ENCODE results near the gene SLC25A36.
"Not testable (repeated sequence)": the region's sequence is repeated elsewhere in the genome, so short reads cannot be mapped to it uniquely, and the experiment has no call there.

SLC25A36 gene

GRCh38 chr3:141000027-141000663 is 58.5 kb downstream of the SLC25A36 start:
- peak; percentile 35 to 51 for DNase-seq

DNA sequence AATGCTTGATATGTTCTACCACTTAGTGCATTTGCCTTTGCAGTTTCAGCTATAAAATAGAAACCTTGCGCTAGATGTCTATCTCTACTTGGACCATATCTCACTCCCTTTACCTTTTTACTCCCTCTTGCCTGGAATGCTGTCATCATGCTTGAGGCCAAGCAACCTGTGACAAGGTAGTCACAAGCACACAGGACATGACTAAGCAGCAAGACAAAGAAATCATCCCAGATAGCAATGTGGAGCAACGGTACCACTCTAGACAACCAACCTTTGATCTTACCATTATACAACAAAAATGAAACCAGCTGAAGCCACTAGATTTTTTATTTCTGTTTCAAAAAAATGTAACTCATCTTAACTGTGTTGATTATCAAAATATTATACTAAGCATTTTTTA is 59.0 kb downstream of the SLC25A36 start:
- no peak for DNase-seq

- DNase-seq, result no peak
Measured at GRCh38 chr3:141006344-141006743, 64.7 kb downstream of the SLC25A36 start.

DNA sequence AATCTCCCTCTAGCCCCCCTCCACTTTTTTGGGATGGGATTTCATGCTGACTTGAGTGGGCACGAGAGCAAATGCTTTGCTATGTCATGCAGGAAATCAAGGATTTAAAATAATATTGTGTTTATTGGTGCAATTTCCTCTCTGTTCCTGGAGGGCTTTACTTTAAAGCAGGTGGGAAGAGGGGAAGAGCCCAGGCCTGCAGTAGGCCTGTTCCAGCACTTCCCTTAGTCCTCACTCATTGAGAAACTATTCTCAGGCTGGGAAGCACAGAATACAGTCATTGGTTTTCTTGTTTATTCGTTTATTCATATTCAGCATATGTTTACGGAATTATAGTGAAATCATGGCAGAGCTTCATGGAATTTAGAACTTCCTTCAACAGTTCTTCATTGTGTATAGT is 67.9 kb downstream of the SLC25A36 start:
- DNase-seq, result no peak

DNA sequence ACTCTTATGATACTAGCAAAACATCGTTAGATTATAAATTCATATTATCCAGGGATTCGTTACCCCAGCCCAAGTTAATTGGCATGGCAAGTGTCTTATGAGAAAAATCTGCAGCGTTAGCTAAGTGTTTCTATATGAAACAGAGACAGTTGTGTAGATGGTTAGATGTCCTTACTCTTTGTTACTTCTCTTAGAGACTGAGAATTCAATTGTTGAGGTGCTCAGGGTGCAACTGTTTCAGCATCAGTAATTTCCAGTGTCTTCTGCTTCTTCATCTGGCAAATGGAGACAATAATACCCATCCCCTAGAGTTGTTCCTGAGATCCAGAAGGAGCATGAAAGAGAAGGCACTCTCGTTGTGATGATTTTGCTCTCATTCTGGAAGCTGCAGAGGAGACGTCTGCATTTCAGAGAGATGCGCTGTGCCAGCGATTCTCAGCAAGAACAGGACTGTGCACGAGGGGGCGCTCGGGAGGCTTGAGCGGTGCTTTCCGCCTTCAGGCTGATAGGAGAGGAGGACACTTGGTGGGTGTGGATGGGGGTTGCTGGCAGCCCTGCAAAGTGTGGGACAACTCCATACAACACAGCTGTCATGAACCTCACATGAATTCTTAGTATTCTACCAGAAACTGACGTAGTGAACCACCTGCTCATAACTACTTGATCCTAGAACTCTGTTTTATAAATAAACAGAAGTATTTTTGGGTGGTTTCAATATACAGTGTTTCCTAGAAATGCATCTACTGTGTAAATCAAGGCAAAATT is 69.8 kb downstream of the SLC25A36 start:
- DNase-seq, result peak; percentile 62 to 76

GRCh38 chr3:141011997-141012262 is 70.3 kb downstream of the SLC25A36 start:
- DNase-seq, result no peak

DNA sequence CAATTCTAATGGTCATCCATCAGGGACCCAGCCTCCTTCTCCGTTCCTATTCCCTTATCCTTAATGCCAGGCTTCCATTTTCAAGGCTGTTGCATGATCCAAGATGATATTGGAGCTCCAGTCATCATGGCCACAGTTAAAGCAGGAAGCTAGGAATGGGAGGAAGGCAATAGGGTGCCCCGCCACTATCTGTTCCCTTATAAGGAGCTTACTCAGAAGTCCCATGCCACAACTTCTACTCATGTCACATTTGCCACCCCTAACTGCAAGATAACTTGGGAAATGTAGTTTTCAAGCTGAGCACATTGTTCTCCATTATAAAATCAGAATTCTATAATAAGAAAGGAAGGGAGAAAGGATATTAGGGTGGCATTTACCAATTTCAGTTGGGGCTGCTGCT is 70.9 kb downstream of the SLC25A36 start:
- no peak for DNase-seq

GRCh38 chr3:141015481-141015880 is 73.8 kb downstream of the SLC25A36 start:
- DNase-seq, result no peak

DNA sequence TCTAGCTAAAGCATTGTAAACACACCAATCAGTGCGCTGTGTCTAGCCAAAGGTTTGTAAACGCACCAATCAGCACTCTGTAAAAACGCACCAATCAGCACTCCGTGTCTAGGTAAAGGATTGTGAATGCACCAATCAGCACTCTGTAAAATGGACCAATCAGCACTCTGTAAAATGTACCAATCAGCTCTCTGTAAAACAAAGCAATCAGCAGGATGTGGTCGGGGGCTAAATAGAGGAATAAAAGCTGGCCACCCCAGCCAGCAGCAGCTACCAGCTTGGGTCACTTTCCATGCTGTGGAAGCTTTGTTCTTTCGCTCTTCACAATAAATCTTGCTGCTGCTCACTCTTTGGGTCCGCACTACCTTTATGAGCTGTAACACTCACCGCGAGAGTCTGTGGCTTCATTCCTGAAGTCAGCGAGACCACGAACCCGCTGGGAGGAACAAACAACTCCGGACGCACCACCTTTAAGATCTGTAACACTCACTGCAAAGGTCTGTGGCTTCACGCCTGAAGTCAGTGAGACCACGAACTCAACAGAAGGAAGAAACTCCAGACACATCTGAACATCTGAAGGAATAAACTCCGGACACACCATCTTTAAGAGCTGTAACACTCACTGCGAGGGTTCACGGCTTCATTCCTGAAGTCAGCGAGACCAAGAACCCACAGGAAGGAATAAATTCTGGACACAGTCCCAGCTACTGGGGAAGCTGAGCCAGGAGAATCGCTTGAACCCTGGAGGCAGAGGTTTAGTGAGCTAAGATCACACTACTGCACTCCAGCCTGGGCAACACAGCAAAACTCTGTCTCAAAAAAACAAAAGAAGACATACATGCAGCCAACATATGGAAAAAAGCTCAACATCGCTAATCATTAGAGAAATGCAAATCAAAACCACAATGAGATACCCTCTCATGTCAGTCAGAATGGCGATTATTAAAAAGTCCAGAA is 76.0 kb downstream of the SLC25A36 start:
- not testable (repeated sequence) for DNase-seq

GRCh38 chr3:141019244-141019643 is 77.6 kb downstream of the SLC25A36 start:
- DNase-seq, result no peak

- DNase-seq, result no peak
Measured at GRCh38 chr3:141020143-141020830, 78.7 kb downstream of the SLC25A36 start.

DNA sequence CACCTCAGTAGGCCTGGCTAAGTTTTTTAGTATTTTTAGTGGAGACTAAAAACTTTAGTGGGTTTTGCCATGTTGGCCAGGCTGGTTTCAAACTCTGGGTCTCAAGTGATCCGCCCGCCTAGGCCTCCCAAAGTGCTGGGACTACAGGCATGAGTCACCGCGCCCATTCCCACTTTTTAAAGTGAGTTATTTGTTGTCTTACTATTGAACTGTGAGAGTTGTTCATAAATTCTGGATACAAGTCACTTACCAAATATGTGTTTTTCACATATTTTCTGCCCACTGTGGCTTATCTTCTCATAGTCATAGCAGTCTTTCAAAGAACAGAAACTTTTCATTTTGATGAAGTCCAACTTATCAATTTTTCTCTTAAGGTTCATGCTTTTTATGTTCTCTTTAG is 79.6 kb downstream of the SLC25A36 start:
- DNase-seq, result no peak
